Central memory CD4-positive, alpha-beta T cell (primary cell): ENCODE measurements around the gene ANKRD18A.
A peak's percentile ranks its signal among the peaks of the same experiment; 100 is the strongest.

Experiments
- DNase-seq: peaks from one replicate; pipeline ENCODE4 v3.0.0; 2022
- total RNA-seq, 3 experiments: gene quantifications; one replicate each; lab custom pipeline; 2026; lab: John Stamatoyannopoulos, UW

The ANKRD18A gene
- total RNA-seq = 7.1 to 33.2 (median 11.5) reads per million in 3 experiments

DNA sequence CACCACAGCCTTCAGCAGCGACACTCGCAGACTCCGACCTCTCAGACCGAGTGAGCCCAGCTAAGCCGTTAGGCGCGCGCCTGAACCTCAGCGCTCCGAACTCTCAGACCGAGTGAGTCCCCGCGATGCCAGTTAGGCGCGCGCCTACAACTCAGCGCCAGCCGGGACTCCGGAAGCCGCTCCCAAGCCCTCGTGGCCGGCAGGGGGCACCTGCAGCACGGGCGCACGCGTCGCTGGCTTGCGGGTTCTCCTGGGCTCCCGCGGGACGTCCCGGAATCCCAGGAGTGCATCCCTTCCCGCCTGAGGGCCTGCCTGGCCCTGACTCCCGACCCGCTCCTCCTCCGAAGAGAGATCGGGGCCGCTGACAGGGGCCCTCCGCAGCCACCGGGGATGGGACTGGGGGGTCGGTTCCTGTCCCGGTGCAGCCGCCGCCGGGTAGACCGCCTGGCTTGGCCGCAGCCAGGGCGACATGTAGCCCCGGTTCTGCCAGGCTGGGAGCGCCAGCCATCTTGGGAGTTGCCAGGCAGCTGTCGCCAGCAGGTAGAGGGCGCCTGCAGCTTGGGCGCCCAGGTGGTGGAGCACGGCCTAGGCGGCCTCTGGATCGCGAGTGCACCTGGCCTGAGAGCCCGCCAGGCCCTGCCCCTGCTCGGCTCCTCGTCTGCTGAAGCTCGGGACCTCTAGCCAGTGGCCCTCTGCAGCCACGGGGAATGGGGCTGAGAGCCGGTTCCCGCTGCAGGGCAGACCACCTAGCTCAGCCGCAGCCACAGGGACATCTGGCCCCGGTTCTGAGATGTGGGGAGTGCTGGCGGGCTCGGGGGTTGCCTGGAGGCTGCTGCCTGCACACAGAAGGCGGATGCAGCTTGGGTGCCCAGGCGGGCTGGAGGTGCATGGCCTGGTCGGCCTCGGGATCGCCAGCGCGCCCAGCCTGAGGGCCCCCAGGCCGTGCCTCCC, at the start of gene ANKRD18A:
Gene ANKRD18A (minus strand): TSS at position 114 of the 951 bp plus-strand sequence. CDS start 311 bp downstream, outside the sequence.
- DNase-seq = peak; percentile 70

DNA sequence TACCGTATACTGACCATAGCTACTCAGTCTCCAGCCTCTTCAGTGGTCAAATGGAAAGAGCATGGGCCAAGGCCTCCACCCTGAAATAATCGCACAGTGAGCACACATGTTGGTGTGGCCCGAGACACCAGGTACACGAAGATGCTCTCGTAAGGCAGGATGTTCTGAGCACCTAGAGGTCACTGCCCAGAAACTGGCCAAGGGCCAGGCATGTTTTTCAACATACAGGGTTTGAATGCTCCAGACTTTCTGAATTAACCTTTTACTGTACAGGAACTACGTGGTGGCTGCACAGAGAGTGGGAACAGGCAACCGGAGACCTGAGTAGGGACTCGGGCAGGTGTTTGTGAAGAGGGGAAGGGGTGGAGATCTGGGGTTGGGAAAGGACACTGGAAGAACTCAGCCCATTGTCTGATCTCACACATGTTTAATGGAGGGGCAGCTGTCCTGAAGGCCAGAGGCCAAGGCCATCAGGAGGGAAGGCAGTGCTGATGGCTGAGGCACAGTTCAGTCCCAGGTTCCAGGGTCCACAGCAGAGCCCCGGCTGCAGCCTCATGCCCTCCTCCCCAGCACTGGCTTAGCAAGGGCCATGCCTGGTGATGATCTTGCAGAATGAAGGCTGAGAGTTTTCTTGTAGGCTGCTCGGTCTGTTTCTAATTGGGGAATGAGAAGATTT, 48.5 kb upstream of the ANKRD18A start:
- no peak for DNase-seq

DNA sequence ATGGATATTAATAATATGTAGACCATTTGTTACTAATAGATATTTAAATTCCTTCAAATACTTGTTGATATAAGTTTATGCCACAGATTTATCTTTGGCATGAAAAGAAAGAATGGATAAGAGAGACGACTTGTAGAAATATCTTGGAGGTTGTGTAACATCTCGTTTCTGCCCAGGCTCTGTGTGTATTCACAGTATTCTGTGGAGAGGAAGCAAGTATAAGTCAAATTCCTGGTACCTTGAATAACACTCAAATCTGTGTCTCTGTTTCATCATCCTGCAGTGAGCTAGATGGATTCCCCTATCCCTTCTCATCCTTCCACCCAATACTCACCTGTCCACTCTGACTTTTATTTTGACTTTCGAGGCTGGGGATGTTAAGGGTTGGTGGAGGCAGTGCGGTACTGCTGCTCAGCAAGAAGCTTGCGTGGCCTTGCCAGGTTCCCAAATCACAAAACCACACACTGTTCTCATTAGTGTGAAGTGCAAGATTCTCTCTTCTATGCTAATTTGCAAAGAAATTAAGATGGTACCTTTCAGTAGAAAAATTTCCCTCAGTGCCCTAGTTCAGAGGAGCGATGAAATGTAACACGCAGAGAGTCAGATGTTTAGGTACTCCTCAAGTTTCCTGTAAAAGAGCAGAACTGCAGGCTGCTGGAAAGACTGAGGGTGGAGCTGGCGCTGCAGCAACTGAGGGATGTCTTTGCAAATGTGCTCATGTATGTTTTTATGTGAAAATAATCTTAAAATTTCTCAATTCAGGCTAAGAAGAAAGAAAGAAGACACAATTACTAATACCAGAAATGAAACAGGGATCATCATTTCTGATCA, 42.6 kb upstream of the ANKRD18A start:
- no peak for DNase-seq

DNA sequence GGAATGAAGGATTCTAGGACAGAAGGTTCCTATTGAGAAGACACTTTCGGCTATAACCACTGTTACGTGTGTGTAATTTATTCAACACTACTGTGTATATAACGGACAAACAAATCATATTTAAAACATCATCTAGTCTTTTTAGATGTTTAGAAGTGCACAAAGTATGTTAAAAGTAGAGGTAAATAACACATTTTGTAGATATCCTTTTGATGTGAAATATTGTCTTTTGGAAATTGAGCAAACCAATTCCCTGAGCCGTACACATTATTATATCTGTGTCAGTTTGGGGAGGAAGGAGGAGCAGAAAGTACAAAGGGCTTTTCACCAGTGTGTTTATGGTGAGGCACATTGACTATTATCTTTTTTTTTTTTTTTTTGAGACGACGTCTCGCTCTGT, 39.1 kb upstream of the ANKRD18A start:
- DNase-seq = no peak

DNA sequence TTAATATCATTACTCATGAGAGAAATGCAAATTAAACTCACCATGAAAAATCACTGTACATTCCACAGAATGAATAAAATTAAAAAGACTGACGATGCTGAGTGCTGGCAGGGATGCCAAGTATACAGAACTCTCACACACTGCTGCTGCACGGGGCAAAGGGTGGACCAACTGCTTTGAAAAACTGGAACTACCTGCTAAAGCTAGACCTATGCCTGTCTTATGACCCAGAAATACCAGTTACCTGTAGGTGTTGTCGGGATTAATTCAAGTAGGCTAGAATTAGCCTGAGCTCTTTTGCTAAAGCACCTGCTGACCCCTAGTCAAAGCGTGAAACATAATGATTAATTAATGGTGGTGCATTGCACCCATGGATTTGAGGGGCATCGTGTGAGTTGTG, 36.5 kb upstream of the ANKRD18A start:
- DNase-seq = no peak

DNA sequence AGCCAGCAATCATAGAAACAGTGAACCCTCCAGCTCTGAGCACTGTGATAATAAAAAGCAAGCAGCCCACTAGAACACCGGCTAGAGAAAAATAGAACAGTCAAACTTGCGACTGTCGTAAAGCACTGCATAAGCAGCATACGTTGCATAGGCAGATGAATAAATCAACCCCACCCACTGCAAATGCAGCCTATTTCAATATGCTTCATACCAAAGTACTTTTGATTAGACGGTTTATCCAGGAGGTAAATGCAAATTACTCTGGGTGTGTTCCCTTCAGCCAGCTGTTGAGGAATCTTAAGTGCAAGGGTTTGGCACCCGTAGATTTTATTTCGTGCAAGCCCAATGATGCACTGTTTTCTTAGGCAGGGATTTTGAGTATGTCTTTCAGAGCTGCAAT, 32.1 kb upstream of the ANKRD18A start:
- no peak for DNase-seq

DNA sequence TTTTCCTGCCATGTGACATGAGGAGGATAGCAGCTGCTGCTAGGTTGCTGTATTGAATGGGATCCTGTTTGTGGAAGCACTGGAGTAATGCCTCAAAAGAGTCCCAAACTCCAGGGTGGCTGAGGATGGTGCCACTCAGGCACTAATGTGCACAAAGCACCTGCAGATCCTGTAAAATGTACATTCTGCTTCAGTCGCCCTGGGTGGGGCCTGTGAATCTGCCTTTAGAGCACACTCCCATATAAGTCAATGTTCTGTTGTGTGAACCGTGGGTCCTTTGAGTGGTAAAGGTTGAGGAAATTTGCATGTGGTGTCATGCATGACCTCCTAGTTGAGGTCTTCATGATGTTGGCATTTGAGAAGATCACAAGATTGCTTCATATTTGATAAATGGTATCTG, 31.6 kb upstream of the ANKRD18A start:
- no peak for DNase-seq

DNA sequence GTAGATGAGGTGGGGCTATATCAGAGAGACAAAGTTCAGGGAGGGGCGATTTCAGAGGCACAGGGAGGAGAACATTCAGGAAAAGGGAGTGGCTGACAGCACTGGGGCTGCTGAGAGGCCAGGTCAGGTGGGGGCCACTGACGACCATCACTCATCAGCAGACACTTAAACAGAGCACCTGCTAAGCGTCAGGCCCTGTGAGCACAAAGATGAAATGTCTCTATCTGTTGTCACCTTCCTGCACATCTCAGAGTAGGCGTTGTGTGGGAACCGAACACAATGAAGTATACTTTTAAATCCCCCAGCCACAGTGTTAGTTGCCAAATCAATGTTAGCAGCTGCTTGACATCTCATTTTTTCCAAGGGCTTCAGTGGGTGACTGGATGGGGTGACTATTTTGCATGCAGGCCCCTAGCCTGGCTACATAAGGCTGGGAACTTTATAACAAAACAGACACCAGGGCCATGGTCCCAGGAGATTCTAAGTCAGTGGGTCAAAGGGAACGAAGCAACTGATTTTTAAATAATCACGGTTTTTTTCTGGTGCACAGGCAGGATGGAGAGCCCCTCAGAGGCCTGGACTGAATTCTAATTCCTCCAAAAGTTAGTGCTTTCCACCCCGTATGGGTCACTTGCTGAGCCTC, 31.1 kb upstream of the ANKRD18A start:
- DNase-seq = no peak

DNA sequence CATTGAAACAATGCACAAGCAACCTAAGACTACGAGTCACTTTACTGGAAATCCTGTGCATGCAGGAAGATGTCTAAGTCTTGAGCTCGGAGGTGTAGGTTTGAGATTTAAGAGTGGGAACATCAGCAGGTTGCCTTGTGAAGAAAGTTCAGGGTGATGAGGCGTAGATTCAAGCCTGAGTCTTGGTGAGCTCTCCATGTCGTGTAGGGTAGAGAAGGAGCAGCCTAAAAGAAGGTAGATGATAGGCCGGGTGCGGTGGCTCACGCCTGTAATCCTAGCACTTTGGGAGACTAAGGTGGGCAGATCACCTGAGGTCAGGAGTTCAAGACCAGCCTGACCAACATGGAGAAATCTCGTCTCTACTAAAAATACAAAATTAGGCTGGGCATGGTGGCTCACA, 30.2 kb upstream of the ANKRD18A start:
- no peak for DNase-seq

DNA sequence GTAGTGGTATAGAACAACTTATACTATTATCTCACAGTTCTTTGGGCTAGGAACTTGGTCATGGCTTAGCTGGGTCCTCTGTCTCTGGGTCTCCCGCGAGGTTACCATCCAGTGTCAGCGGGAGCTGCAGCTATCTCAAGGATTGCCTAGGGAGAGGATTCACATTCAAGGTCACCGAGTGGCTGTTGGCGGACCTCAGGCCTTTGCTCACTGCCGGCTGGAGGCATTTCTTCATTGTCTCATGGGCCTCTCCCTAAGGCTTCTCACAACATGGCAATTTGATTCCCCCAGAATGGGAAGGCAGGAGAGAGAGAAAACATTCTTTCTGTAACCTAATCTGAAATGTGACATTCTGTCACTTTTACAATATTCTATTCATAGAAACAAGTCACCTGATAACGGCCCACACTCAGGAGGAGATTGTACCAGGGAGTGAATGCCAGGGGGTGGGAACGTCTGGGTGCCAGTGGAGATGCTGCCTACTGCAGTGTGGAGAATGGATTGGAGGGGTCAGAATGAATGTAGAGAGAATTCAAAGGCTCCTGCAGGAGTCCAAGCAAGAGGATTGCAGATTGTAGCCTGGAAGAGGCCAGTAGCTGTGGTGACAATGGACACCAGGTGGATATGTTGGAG, 29.5 kb upstream of the ANKRD18A start:
- DNase-seq = no peak

DNA sequence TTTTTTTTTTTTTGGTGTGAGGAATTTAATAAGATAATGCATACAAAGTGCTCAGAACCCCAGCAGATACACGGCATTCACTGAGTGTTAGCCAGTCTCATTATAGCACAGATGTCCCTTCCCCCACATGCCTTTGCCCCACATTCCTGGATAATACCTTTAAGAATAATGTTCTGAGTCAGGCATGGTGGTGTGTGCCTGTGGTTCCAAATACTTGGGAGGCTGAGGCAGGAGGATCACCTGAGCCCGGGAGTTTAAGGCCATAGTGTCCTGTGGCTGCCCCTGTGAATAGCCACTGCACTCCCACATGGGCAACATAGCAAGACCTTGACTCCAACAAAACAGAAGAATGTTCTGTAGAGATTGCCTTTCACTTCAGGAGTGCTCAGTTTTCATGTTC, 24.2 kb upstream of the ANKRD18A start:
- no peak for DNase-seq

DNA sequence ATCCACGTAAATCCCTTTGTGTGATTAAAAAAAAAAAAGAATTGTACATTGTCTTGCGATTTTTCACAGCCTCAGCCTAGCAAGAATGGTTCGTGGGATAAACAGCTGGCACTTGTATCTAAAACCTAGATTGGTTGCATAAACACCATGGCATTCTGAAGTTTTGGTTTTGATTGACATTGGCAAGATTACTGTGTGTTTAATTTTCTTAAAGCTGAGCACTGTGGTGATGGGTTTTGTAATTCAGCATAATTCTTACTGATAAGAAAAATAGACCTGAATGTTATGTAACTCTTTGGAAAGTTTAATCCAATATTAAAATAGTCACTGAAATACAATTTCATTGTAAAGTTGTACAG, 23.4 kb upstream of the ANKRD18A start:
- DNase-seq = no peak

DNA sequence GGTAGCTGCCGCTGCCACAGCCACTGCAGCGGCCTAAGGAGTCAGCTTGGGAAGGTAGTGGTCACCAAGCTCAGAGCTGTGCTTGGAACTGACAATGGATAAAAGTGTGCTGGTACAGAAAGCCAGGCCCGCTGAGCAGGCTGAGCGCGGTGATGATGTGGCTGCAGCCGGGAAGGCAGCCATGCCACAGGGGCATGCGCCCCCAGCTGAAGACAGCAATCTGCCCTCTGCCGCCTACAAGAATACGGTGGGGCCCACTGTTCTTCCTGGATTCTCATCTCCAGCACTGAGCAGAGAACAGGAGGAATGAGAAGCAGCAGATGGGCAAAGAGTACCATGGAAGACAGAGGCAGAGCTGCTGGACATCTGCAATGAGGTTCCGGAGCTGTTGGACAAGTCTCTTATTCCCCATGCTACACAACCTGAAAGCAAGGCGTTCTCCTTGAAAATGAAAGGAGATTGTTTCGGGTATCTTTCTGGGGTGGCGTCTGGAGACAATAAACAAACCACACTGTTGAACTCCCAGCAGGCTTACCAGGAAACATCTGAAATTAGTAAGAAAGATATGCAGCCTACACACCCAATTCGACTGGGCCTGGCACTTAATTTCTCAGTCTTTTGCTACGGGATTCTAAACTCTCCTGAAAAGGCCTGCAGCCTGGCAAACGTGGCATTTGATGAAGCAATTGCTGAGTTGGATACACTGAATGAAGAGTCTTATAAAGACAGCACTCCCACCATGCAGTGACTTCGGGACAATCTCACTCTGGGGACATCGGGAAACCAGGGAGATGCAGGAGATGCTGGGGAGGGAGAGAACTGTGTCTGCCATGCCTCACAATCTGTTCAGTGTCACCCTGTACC, 22.8 kb upstream of the ANKRD18A start:
- DNase-seq = no peak

DNA sequence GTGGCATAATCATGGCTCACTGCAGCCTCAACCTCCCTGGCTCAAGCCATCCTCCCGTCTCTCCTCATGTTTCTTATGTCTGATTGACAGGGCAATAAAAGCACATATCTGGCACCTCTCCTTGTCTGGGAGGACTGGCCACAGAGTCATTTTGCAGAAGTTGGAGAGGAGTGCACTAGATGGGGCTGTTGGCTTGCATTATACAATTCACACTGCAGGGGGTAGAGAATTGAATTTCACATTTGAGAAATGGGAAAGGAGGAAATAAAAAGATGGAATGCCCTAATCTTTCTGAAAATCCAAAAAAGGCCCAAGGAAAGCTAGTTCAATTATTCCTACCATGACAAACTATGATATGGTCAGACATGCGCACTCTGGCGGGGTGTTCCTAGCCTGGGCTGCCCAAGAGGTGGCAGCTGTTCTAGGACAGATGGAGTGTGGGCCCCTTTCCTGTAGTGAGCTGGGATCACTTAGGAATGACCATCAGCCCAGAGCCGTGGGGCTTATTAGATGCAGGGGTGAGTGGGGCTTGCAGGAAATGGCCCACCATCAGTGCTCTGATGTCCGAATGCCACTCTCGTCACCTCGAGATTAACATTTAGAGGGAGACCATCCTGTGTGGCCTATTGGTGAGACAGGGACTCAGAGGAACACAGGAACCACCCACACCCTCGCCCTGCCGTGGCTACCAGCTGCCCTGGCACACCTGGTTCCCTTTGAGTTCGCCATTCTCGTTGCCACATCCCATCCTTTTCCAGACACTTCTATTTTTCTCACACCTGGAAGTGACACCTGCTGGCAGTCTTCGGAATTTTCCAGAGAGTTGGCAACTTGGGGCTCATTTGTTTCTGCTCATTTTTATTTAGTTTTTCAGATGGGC, 21.8 kb upstream of the ANKRD18A start:
- no peak for DNase-seq

DNA sequence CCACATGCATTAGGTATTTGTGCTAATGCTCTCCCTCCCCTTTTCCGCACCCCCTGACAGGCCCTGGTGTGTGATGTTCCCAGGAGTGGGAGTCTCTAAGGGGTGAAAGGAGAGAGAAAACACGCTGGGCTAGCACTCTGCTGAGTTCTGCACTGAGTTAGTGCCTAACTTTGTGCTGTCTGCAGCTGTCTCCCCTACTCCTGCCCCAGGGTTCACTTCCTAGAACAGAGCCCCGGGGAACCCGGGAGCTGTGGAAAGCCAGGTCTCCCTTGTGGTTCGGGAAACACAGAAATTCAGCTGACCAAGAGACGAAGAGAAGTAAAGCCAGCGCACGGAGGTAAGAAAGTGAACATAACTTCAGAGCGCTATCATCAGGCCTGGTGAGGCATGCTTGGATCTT, 20.7 kb upstream of the ANKRD18A start:
- no peak for DNase-seq

DNA sequence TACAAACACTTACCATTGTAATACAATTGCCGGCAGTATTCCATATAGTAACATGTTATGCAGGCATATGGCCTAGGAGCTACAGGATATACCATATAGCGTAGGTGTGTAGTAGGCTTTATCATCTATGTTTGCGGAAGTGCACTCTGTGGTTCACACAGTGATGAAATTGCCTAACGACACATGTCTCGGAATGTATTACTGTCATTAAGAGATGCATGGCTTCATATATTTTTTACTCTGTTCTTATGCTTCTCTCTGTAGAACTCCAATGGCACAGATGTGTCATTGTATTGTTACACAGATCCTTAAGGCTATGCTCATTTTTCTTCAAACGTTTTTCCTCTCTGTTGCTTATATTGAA, 19.2 kb upstream of the ANKRD18A start:
- no peak for DNase-seq

DNA sequence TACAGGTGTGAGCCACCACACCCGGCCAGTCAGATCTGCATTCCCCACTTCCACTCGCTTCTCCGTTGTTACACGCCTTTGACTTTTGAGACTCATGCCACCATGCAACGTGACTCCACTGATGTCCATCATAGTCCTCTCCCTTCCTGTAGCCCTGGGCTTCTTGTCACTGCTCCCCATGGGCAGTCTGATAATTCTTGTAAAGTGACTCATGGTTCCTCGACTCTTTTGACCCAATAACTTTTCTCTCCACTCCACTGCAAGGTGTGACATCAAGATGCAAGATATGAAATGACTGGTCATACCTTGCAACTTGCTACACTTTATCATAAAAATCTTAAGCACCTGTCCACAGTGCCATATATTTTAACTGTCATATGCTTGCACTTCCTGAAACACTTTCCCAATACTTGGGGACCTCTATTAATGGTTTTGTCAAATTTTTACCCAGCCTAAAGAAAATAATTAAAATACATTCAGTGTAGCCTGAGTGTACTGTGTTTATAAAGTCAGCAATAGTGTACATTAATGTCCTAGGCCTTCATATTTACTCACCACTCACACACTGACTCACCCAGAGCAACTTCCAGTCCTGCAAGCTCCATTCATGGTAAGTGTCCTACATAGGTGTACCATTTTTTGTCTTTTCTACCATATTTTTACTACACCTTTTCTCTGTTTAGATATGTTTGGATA, 18.6 kb upstream of the ANKRD18A start:
- DNase-seq = no peak

DNA sequence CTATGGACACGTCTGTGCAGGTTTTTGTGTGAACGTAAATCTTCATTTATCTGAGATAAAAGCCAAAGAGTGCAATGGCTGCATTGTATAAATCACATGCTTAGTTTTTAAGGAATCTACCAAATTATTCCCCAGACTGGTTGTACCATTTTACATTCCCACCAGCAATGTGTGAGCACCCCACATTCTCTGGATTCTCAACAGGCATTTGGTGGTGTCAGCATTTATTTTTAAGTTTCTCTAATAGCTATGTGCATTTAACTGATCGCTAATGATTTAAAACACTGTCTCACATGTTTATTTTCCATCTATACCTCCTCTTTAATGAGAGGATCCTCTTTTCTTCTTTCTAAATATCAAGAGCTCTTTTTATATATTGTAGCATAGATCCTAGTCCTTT, 13.9 kb upstream of the ANKRD18A start:
- no peak for DNase-seq

DNA sequence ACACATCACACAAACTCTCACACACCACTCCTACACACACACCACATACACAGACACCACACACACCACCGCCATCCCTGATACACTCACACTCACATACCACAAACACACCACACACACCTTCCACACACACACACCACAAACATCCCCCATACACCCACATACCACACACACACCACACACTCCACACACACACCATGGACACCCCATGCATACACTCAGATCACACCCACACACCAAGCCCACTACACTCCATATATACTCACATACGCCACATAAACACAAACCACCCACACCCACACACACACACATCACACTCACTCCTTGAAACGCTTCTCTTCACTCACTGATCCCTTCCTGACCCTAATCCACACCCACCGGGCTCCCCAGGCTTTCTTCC, 9.1 kb upstream of the ANKRD18A start:
- DNase-seq = no peak

DNA sequence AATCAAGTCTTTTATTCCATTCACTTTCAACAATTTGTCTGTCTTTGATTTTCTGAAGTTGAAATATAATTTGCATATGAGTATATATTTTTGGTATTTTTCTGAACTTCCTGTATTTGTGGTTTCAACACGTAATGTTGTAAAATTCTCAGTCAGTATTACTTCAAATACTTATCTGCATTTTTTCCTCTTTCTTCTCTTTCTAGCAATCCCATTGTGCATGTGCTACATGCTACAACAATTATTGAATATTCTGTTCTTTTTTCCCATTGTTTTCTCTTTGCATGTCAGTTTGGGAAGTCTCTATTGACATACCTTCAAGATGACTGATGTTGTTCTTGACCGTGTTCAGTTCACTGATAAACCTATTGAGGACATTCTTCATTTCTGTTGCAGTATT, 5.6 kb upstream of the ANKRD18A start:
- DNase-seq = no peak
